Placental pericyte (primary cell): ENCODE measurements around the gene NBDY. TPM values are rescaled to one million over a fixed set of nuclear protein-coding genes. Genes with fewer than 3 reads are reported as not detected.

Source experiments
- total RNA-seq: library from RNA; depleted of rRNA; stranded (reverse); fragments of >200 nt; gene quantifications from 2 replicates; pipeline ENCODE4 v1.2.3, GENCODE V29; 2012

The NBDY gene, protein sequence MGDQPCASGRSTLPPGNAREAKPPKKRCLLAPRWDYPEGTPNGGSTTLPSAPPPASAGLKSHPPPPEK
- 4.6 and 10.5 TPM in 2 replicates for total RNA-seq

DNA sequence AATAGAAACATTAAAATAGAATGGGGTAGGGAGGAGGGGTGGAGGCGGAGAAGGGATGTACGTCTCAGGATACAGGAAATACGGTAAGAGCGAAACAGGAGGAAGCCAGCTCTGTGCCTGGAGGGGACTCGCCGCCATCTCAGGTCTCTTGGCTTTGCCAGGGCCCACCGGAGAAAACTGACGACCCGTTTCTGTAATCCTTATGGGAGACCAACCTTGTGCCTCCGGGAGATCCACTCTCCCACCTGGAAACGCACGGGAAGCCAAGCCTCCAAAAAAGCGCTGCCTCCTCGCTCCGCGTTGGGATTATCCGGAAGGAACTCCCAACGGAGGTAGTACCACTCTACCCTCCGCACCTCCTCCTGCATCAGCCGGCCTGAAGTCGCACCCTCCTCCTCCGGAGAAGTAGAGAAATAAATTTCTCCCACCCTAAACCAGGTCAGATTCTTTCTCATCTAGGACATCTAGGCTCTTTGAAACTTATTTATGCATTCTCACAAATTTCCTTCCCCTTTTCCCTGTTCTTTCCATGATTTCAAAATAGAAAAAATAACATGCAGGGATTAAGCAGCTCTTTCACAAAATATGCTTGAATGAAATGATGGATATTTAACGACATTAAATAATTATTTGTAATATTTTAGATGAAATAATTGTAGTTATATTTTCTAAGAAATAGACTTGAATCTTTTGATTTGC, at the start of gene NBDY:
Gene NBDY (plus strand): TSS at position 92 of the 699 bp plus-strand sequence. CDS start 111 bp downstream, at position 203.

Other genes starting within 250 kb of the NBDY start
- 11.6 and 22.3 TPM in 2 replicates for gene UBQLN2, start 165.6 kb upstream of the NBDY start, total RNA-seq